DND-41 (cell line): ENCODE measurements around the gene BORCS5.

ENCODE experiments used
- CTCF ChIP-seq: IDR thresholded peaks from 2 replicates; pipeline ENCODE4 v1.5.1; 2012; ENCODE audit warnings: borderline replicate concordance, low read length, moderate library complexity, mild to moderate bottlenecking; ENCODE audit not compliant: poor library complexity, severe bottlenecking; ENCODE audit errors: extremely low read depth
- EZH2 ChIP-seq: IDR thresholded peaks from 3 replicates; pipeline ENCODE4 v1.6.1; 2012; ENCODE audit warnings: borderline replicate concordance, low read depth, mild to moderate bottlenecking, moderate library complexity, low read length, inconsistent platforms; ENCODE audit not compliant: severe bottlenecking

DNA sequence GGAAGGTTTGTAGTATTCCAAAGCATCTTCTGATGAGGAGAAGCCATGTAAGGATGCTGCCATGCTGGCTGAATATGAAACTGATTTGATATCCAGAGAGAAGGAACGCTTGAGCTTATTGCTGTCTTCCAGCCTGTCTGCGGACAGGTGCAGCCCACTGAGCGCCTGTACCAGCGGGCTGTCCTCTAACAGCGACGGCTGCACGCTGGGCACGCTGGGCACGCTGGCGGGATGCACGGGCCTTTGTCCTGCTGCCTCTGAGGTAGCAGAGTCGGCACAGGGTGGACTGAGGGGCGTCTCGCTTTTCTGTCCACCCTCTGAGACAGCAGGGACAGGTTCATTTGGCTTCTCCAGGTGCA lies 120.6 kb downstream of the BORCS5 start:
- TF ChIP-seq CTCF (no peak), EZH2 (no peak)
